Progenitor cell of endocrine pancreas (in vitro differentiated cells): ENCODE results near the gene TEDDM1. TPM values are rescaled to one million over a fixed set of nuclear protein-coding genes. Genes with fewer than 3 reads are reported as not detected.

ENCODE experiments used
- DNase-seq: peaks from one replicate; pipeline ENCODE4 v3.0.0; 2021; ENCODE audit warnings: low spot score; ENCODE audit not compliant: unreplicated experiment
- H3K27ac Mint-ChIP-seq: 2 replicates; pipeline ENCODE4 v1.8.0; 2021; ENCODE audit warnings: mild to moderate bottlenecking, moderate library complexity, mixed read lengths
- H3K27me3 Mint-ChIP-seq: 2 replicates; pipeline ENCODE4 v1.8.0; 2021; ENCODE audit warnings: mixed read lengths
- H3K36me3 Mint-ChIP-seq: 2 replicates; pipeline ENCODE4 v1.8.0; 2022; ENCODE audit warnings: mixed read lengths; ENCODE audit not compliant: insufficient read depth
- H3K4me1 Mint-ChIP-seq: 2 replicates; pipeline ENCODE4 v1.8.0; 2021; ENCODE audit warnings: low read depth, mixed read lengths
- H3K4me3 Mint-ChIP-seq: 2 replicates; pipeline ENCODE4 v1.8.0; 2021; ENCODE audit warnings: low read depth, mild to moderate bottlenecking, moderate library complexity, mixed read lengths
- H3K9me3 Mint-ChIP-seq: 2 replicates; pipeline ENCODE4 v1.8.0; 2021; ENCODE audit warnings: low read depth, mixed read lengths
- CTCF ChIP-seq: fragments of 200-600 bp; sonication (generic); IDR thresholded peaks from one replicate; pipeline ENCODE4 v1.5.0; 2021; ENCODE audit warnings: antibody characterized with exemption, mild to moderate bottlenecking; ENCODE audit not compliant: unreplicated experiment
- total RNA-seq: library from RNA; stranded (reverse); gene quantifications from 2 replicates; pipeline ENCODE4 v1.2.1, GENCODE V29; 2021

TEDDM1 gene
- total RNA-seq, 1 donor from 2014 or later: not detected

GRCh38 chr1:182376936-182377574 is 23.4 kb downstream of the TEDDM1 start:
- DNase-seq: no peak
- Mint-ChIP-seq H3K36me3 (peaks cover 8% of the 10 kb centered on the region), H3K27ac (no peak overlapping the region), H3K9me3 (no peaks in the 10 kb centered on the region), H3K4me3 (no peak overlapping the region), H3K27me3 (no peaks in the 10 kb centered on the region), H3K4me1 (peaks cover 7% of the 10 kb centered on the region)
- TF ChIP-seq CTCF: no peak

- no peak for TF ChIP-seq CTCF
- no peaks in the 10 kb centered on the region for H3K27me3 Mint-ChIP-seq
- DNase-seq: no peak
- no peak overlapping the region for H3K4me3 Mint-ChIP-seq
- H3K4me1 Mint-ChIP-seq: no peaks in the 10 kb centered on the region
- H3K9me3 Mint-ChIP-seq: no peaks in the 10 kb centered on the region
- H3K27ac Mint-ChIP-seq: no peak overlapping the region
- H3K36me3 Mint-ChIP-seq: no peaks in the 10 kb centered on the region
Observed at GRCh38 chr1:182374101-182374834, 26.2 kb downstream of the TEDDM1 start.

DNA sequence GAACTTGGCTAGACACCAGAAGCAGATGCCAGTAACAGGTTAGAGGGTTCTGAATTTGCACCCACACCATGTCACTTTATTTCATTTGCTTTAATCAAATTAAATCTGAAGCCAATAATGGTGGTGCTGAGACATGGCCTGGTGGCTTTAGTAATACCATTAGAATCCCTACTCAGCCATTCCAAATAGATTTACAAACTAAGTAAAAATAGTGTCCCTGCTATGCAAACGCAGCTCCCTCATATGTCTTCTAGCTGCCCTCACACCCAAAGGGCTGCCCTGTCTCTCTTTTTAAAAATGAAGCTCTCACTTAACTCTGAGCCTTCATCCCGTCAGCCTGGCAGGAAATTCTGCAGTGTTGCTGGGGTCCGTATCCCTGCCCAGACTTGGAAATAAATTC is 29.9 kb downstream of the TEDDM1 start:
- no peak for TF ChIP-seq CTCF
- no peak for DNase-seq
- no peaks in the 10 kb centered on the region for H3K4me1 Mint-ChIP-seq
- H3K9me3 Mint-ChIP-seq: peaks cover 5% of the 10 kb centered on the region
- H3K27me3 Mint-ChIP-seq: peaks cover 7% of the 10 kb centered on the region
- H3K4me3 Mint-ChIP-seq: no peak overlapping the region
- H3K36me3 Mint-ChIP-seq: no peaks in the 10 kb centered on the region
- H3K27ac Mint-ChIP-seq: no peak overlapping the region

GRCh38 chr1:182368903-182369302 is 31.6 kb downstream of the TEDDM1 start:
- no peak for DNase-seq
- peaks cover 7% of the 10 kb centered on the region for H3K27me3 Mint-ChIP-seq
- no peak overlapping the region for H3K4me3 Mint-ChIP-seq
- H3K4me1 Mint-ChIP-seq: no peaks in the 10 kb centered on the region
- no peak for TF ChIP-seq CTCF
- no peak overlapping the region for H3K27ac Mint-ChIP-seq
- peaks cover 5% of the 10 kb centered on the region for H3K9me3 Mint-ChIP-seq
- H3K36me3 Mint-ChIP-seq: no peaks in the 10 kb centered on the region

DNA sequence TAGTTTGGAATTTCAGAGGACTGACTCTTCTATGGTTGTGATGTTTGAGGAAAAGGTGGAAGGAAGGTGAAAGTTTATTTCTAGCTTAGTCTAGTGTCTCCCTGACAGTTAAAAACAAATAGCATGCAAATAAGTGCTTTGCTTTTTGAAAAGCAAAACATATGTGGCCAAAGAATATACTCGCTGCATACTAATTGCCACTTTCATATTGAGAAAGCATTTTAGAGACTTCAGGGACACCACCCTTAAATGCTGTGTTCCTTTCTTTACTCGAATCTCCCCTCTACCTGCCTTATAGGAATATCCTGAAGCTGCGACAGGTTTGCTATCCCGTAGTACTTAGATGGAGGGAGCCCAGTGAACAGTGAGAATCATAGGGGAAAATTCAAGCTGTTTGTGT is 32.1 kb downstream of the TEDDM1 start:
- Mint-ChIP-seq H3K4me3 (no peak overlapping the region), H3K9me3 (peaks cover 5% of the 10 kb centered on the region), H3K36me3 (no peaks in the 10 kb centered on the region), H3K27me3 (peaks cover 7% of the 10 kb centered on the region), H3K27ac (no peak overlapping the region), H3K4me1 (no peaks in the 10 kb centered on the region)
- TF ChIP-seq CTCF: no peak
- no peak for DNase-seq
